ENCODE data around the gene TSG101. TPM values are rescaled to one million over a fixed set of nuclear protein-coding genes. Genes with fewer than 3 reads are reported as not detected.

Gene TSG101
- total RNA-seq, 1 donor from 2014 or later, result 54.5 TPM

Other genes starting within 250 kb of the TSG101 start
- gene HPS5, start 204.8 kb downstream of the TSG101 start, total RNA-seq, result 32.8 TPM
- 50.9 TPM for gene GTF2H1, start 204.4 kb downstream of the TSG101 start, total RNA-seq
- gene LDHA, start 132.4 kb downstream of the TSG101 start, total RNA-seq, result 321 TPM
- not detected for gene LDHC, start 114.6 kb downstream of the TSG101 start, total RNA-seq
- gene LDHAL6A, start 71.1 kb downstream of the TSG101 start, total RNA-seq, result not detected
- gene UEVLD, start 61.8 kb upstream of the TSG101 start, total RNA-seq, result 18.8 TPM
- 2.6 TPM for gene MISFA, start 72.8 kb upstream of the TSG101 start, total RNA-seq
- gene SPTY2D1, start 107.4 kb upstream of the TSG101 start, total RNA-seq, result 20.8 TPM
- 4.0 TPM for gene TMEM86A, start 171.8 kb upstream of the TSG101 start, total RNA-seq
- gene IGSF22, start 199.2 kb upstream of the TSG101 start, total RNA-seq, result 0.89 TPM

Data from skin of body (tissue), 1 donor.